NCI-H2196 treated with DMSO at 0.1 percent for 48 hours (cell line): ENCODE results near the gene RCOR1.

Source experiments
- DNase-seq: peaks from one replicate; lab custom pipeline; 2025; ENCODE audit not compliant: unreplicated experiment; lab: John Stamatoyannopoulos, UW

RCOR1 gene

DNA sequence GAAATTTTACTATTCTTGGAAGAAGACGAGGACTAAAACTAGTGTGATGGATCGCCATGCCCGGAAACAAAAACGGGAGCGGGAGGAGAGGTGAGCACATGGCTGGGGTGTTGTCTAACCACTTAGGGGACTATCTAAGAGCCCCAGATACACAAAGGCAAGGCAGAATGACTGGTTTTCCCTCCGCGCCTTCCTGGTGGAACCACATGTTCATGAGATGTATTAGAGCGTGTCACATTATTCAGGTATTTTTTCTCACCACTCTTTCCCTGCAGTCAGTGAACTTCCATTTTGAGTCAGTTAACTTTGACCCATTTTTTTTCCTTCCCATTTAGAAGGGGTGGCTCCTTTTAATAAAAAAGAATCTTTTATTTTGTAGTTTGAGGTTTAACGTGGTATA is 116.0 kb downstream of the RCOR1 start:
- DNase-seq, result no peak

- no peak for DNase-seq
These were observed 118.8 kb downstream of the RCOR1 start for GRCh38 chr14:102711207-102711606.

DNA sequence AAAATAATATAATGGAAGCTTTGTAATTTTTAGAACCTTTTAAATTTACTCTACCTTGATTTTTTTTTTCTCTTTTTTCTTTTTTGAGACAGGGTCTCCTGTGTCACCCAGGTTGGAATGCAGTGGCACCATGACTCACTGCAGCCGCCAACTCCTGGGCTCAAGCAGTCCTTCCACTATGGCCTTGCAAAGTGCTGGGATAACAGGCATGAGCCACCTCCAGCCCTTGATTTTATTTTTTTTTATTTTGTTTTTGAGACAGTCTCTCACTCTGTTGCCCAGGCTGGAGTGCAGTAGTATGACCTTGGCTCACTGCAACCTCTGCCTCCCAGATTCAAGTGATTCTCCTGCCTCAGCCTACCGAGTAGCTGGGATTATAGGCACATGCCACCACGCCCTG is 119.5 kb downstream of the RCOR1 start:
- DNase-seq, result no peak

- no peak for DNase-seq
These were observed 124.8 kb downstream of the RCOR1 start for GRCh38 chr14:102717276-102717675.

GRCh38 chr14:102722646-102723045 is 130.2 kb downstream of the RCOR1 start:
- no peak for DNase-seq

GRCh38 chr14:102723650-102724049 is 131.2 kb downstream of the RCOR1 start:
- DNase-seq, result no peak

DNA sequence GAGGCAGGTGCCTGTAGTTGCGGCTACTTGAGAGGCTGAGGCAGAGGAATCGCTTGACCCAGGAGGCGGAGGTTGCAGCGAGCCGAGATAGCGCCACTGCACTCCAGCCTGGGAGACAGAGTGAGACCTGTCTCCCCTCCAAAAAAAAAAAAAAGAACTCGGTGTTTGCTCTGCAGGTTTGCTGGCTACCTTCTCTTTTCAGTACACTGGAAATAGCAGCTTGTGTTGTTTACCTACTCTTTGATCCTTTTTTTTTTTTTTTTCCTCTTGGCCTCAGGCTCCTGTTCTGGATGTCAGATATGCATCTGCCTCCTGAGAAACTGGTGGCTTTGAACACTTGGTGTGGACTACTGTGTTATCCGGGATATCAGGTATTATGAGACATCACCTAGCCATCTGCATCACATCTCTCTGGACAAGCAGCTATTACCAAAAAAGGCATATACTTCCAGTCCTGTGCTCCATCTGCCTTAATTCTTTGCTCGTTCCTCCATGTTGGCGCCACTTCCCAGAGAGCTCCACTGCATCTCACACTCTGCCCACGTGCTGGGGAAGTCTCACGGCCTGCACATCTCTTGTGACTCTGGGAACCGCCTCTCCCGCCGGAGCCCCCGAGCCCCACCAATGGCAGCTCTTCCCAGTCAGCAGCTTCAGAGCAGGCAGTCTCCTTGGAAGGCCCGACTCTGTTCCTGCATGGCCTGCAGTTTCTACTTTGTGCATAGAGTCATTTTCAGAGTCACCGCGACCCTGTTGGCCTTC is 133.9 kb downstream of the RCOR1 start:
- no peak for DNase-seq

- no peak for DNase-seq
These were observed 135.1 kb downstream of the RCOR1 start for GRCh38 chr14:102727336-102728095.

GRCh38 chr14:102728501-102728900 is 136.1 kb downstream of the RCOR1 start:
- no peak for DNase-seq

GRCh38 chr14:102729268-102729667 is 136.8 kb downstream of the RCOR1 start:
- no peak for DNase-seq

DNA sequence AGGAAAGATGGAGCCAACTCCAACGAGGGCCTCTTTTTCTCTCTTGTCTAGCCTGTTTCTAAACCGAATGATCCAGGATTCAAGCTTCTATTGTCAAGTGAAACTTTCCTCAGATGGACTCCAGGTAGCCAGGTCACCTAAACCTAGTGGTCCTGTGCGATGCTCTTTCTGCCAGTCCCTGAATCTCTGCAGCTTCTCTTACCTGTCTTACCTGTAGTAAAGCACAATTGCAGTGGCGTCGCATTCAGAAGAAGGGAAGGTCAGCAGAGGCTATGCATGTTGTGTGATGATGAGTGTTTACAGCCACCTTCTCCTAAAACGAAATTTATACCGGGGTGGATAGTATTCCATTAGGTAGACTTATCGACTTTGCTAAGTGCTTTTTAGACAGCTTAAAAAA is 137.4 kb downstream of the RCOR1 start:
- DNase-seq, result no peak

GRCh38 chr14:102731101-102731870 is 138.8 kb downstream of the RCOR1 start:
- no peak for DNase-seq

DNA sequence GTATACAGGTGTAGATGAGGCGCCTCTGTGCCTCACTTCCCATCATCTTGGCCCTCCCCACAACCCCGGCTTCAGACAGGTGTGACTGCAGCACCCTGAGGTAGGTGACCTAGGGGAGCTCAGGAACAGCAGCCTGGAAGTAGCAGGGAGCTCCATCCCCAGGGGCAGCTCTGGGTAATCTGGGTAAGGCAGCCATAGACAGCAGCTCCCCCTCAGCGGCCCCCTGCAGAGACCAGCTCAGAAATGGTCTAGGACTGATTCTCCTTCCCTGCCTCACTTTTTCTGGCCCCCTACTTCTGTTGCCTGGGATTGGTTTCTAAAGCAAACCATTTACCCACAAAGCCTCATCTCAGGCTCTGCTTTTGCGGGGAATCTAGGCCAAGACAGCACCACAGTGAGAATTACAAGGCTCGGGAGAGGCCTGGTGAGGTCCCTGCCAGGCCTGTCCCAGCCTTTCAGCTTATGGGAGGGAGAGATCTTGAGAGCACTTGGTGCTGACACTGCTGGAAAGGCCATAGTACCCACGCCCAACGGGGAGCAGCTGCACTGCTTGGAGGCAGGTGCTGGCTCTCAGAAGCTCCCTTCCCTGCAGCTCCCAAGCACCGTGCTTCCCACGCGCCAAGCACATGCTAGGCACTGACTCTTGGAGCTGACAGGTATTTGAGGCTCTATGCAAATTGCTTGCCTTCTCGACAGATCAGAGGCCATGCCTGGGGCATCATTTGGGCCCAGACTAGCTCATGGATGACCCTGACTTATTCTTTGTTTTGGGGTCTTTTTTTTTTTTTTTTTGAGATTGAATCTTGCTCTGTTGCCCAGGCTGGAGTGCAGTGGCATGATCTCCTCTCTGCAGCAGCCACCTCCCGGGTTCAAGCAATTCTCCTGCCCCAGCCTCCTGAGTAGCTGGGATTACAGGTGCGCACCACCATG is 139.7 kb downstream of the RCOR1 start:
- DNase-seq, result no peak

- no peak for DNase-seq
These were observed 140.5 kb downstream of the RCOR1 start for GRCh38 chr14:102732924-102733323.

GRCh38 chr14:102733326-102733725 is 140.9 kb downstream of the RCOR1 start:
- DNase-seq, result no peak

GRCh38 chr14:102734436-102734835 is 142.0 kb downstream of the RCOR1 start:
- DNase-seq, result no peak

GRCh38 chr14:102736956-102737355 is 144.5 kb downstream of the RCOR1 start:
- no peak for DNase-seq

DNA sequence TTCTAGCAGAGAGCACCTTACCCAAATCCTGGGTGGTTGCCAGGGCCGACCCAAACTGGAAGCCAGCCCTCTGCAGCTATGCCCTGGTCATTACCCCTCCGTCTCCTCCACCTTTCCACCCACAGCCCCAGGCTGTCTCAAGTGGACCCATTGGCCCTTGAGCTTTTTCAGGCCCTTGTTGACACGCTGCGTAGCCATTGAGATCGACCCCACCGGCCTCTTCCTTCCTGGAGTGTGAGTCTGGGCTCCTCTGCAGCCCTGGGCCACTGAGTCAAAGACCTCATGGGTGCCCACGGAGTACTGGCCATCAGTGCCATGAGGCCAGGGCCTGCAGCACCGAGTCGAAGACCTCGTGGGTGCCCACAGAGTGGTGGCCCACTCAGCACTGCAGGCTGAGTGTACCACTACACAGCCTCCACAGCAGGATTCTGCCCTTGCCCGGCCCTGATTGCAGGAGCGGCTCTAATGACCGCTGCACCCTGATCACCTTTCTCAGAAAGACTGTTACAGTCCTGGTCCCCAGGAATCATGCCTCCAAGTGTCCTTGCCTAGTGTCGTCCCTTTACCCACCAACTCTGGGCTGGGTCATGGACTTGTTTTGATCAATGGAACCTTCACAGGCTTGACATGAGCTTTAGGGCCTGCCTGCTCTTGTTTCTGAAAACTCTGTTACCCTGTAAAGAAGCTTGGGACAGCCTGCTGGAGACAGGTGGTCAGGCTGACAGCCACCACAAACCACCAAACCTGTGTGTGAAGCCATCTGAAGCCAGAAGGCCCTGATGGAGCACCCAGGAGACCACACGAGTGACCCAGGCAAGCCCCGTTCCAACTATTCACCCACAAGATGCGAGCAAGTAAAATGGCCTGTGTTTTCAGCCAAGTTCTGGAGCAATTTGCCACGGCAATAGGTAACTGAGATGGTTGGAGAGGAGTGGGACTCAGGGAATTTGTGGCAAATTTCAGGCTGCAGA is 145.2 kb downstream of the RCOR1 start:
- no peak for DNase-seq

DNA sequence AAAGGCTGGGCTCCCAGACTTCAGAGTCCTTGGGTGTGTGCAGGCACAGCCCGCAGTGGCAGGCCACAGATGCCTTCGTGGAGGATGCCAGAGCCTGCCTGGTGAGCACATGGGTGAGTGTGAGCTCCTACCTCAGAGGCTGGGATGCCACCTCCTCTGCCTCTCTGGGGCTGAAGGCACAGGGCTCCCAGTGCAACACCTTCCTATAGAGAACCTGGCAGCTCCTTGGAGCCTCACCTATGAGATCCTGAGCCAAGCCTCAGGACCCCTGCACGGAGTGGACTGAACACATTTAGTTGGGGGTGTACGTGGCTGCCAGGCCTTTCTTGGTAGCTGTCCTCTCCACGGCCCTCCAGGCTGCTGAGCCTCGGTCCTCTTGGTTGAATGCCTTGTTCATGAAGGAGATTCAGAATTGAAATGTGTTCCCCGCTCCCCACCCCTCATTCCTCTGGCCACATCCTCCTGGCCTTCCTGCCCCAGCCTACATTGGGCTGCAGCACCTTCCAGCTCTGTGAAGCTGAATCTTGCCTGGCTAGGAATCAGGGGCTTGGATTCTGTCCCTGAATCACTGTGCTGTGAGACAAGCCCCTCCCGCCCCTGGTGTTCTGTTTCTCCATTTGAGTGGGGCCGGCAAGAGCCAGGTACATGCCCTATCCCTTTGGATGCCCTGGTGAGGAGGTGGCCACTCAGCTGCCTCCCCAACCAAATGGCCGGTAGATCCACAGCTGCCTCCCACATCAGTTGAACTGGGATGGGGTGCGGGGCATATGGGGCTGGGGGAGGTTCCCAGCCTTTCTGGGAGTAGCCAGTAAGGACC is 146.1 kb downstream of the RCOR1 start:
- no peak for DNase-seq
